Measurements from ENCODE around the gene ZFYVE19. TPM values are rescaled to one million over a fixed set of nuclear protein-coding genes. Genes with fewer than 3 reads are reported as not detected.

ZFYVE19 gene
- total RNA-seq, 1 experiment from 2014 or later: 39.5 TPM

GRCh38 chr15:40775740-40776536, 31.0 kb upstream of the ZFYVE19 start:
- POLR2A ChIA-PET: no interaction called here

More at GRCh38 chr15:40775740-40776536, 31.0 kb upstream of the ZFYVE19 start:
- ATAC-seq (no peak), DNase-seq (ENCODE audit: low read depth, low spot score) (no peak)
- Histone ChIP-seq H3K9me3 (ENCODE audit: control insufficient read depth, insufficient read depth, low read depth, low read length) (no peaks in the 10 kb centered on the region), H3K4me3 (ENCODE audit: low read depth in 2 of 2, low read length in 2 of 2) (no peak overlapping the region), H3K27me3 (ENCODE audit: control insufficient read depth, insufficient read depth, low read length) (no peaks in the 10 kb centered on the region), H3K36me3 (ENCODE audit: control insufficient read depth, insufficient read depth, low read length) (no peaks in the 10 kb centered on the region; the same call in 1 of the 2 replicates), H3K4me1 (ENCODE audit: control insufficient read depth, insufficient read depth, low read length) (no peaks in the 10 kb centered on the region), H3K27ac (ENCODE audit: low read length) (no peak overlapping the region)
- TF ChIP-seq TCF7L2 (IDR thresholded peaks at IDR 0.05; ENCODE audit: low read depth, low read length) (no peak), POLR2AphosphoS5 (IDR thresholded peaks at IDR 0.05; ENCODE audit: low read depth, low read length) (no peak), REST (IDR thresholded peaks at IDR 0.05; ENCODE audit: insufficient read depth in 1 of 2, low read depth in 2 of 2, low read length in 1 of 2) (no peak), CTCF (IDR thresholded peaks at IDR 0.05) (no peak)
- intact Hi-C loops (cut with micrococcal nuclease; ENCODE audit: unreplicated experiment) (no loop called here), in situ Hi-C loops (cut with HindIII; ENCODE audit: low pct_unique_long_range_greater_than_20kb, low sequenced_read_pairs) (loop anchor here (25.0 kb wide), 1 partner anchor 139 kb away; no protein-coding TSS in a partner anchor)
- CTCF ChIA-PET: interaction anchor here (0.6 kb wide), 1 partner anchor 116 kb away, joined by 3 read pairs; no protein-coding TSS in a partner anchor
- BruUV-seq (replicated peaks): no TSS peak

Measured in Panc1 (cell line).